ENCODE data around the gene TENT5C. TPM values are rescaled to one million over a fixed set of nuclear protein-coding genes. Genes with fewer than 3 reads are reported as not detected.

TENT5C gene
- total and polyA plus RNA-seq, 9 of the 15 experiments (the other 6 are each of a cell fraction or from before 2014, with no cell fraction given), result 1.8 to 7.7 (median 4.0) TPM

- no peak; the same call in 1 of the 2 replicates for TF ChIP-seq DIDO1 (tag; IDR thresholded peaks at IDR 0.05; ENCODE audit: low read depth)
- 0 out of 2 replicates have a peak, but pooled peaks have one; percentile 31 for TF ChIP-seq CEBPB (tag; IDR thresholded peaks at IDR 0.05)
- no peak for TF ChIP-seq ZNF165 (CRISPR knock-in tag; IDR thresholded peaks at IDR 0.05; ENCODE audit: borderline replicate concordance)
- no peak for TF ChIP-seq RFX5 (IDR thresholded peaks at IDR 0.05; ENCODE audit: low read depth, low read length)
- TF ChIP-seq MCM3 (IDR thresholded peaks at IDR 0.05), result no peak
- no peak for TF ChIP-seq ZNF79 (CRISPR knock-in tag; IDR thresholded peaks at IDR 0.05; ENCODE audit: low read depth)
- TF ChIP-seq NFXL1 (CRISPR knock-in tag; IDR thresholded peaks at IDR 0.05), result no peak
- TF ChIP-seq CTCF (IDR thresholded peaks at IDR 0.05 in 2 of 3, conservative IDR thresholded peaks at IDR 0.05 in 1 of 3; ENCODE audit: insufficient read depth in 2 of 3, low read depth in 1 of 3, low read length in 3 of 3), result peak in 2 of 3 experiments; percentile 11 to 23; a peak in 3 of 6 replicates
- TF ChIP-seq RFX1 (IDR thresholded peaks at IDR 0.05), result no peak
- no peak; the same call in 1 of the 2 replicates for TF ChIP-seq ZBTB34 (CRISPR knock-in tag; IDR thresholded peaks at IDR 0.05)
- TF ChIP-seq HDGF (IDR thresholded peaks at IDR 0.05), result 0 out of 2 replicates have a peak, but pooled peaks have one; percentile 8
- no peak for TF ChIP-seq ZFP1 (CRISPR knock-in tag; IDR thresholded peaks at IDR 0.05)
- TF ChIP-seq TAL1 (IDR thresholded peaks at IDR 0.05), result peak; percentile 96
- TF ChIP-seq MYC (IDR thresholded peaks at IDR 0.05; ENCODE audit: low read depth, low read length), result peak; percentile 83
- no peak for TF ChIP-seq MYC (CRISPR knock-in tag; IDR thresholded peaks at IDR 0.05; ENCODE audit: borderline replicate concordance, low read depth)
- TF ChIP-seq ZNF174 (CRISPR knock-in tag; IDR thresholded peaks at IDR 0.05), result no peak
- no peak for TF ChIP-seq ZNF583 (CRISPR knock-in tag; IDR thresholded peaks at IDR 0.05)
- peak; percentile 70; the same call in 1 of the 2 replicates for TF ChIP-seq ZKSCAN8 (CRISPR knock-in tag; IDR thresholded peaks at IDR 0.05)
- no peak for TF ChIP-seq JUNB (CRISPR knock-in tag; conservative IDR thresholded peaks at IDR 0.05)
- TF ChIP-seq ZNF740 (CRISPR knock-in tag; IDR thresholded peaks at IDR 0.05), result no peak
- no peak for TF ChIP-seq ZNF740 (tag; IDR thresholded peaks at IDR 0.05)
- no peak for TF ChIP-seq TFAM (CRISPR knock-in tag; conservative IDR thresholded peaks at IDR 0.05)
- TF ChIP-seq PTBP1 (IDR thresholded peaks at IDR 0.05; ENCODE audit: low read depth, low read length), result no peak
- TF ChIP-seq GATAD2A (IDR thresholded peaks at IDR 0.05), result no peak; the same call in 1 of the 2 replicates
- no peak for TF ChIP-seq ZFX (CRISPR knock-in tag; IDR thresholded peaks at IDR 0.05)
- no peak for TF ChIP-seq ZNF12 (CRISPR knock-in tag; IDR thresholded peaks at IDR 0.05)
- no peak; the same call in 1 of the 2 replicates for TF ChIP-seq SMAD3 (CRISPR knock-in tag; conservative IDR thresholded peaks at IDR 0.05)
These were observed 39.0 kb downstream of the TENT5C start (continued) for GRCh38 chr1:117644696-117645311.

Data from K562 (cell line).